Subcutaneous abdominal adipose tissue (tissue), 5 donors: ENCODE results near the gene GNA12.

Source experiments
- H3K27ac ChIP-seq: one replicate; pipeline ENCODE4 v1.7.0; 2013; ENCODE audit warnings: low read depth, mild to moderate bottlenecking, inconsistent platforms, low read length, moderate library complexity
- H3K27me3 ChIP-seq, 5 donors: one replicate each; pipeline ENCODE4 v1.7.0; 2013; ENCODE audit warnings: low read length in 5 of 5, inconsistent platforms in 1 of 5; ENCODE audit not compliant: control insufficient read depth in 5 of 5, insufficient read depth in 4 of 5
- H3K36me3 ChIP-seq, 5 donors: one replicate each; pipeline ENCODE4 v1.7.0; 2013; ENCODE audit warnings: low read length in 5 of 5; ENCODE audit not compliant: control insufficient read depth in 5 of 5, insufficient read depth in 5 of 5
- H3K4me1 ChIP-seq, 5 donors: one replicate each; pipeline ENCODE4 v1.7.0; 2013; ENCODE audit warnings: low read length in 5 of 5, mild to moderate bottlenecking in 3 of 5, moderate library complexity in 1 of 5; ENCODE audit not compliant: control insufficient read depth in 5 of 5, insufficient read depth in 5 of 5
- H3K4me3 ChIP-seq, 5 donors: one replicate each; pipeline ENCODE4 v1.7.0; 2013; ENCODE audit warnings: low read length in 5 of 5, low read depth in 1 of 5
- H3K9ac ChIP-seq, 5 donors: one replicate each; pipeline ENCODE4 v1.7.0; 2013; ENCODE audit warnings: low read length in 5 of 5, mild to moderate bottlenecking in 4 of 5, moderate library complexity in 3 of 5
- H3K9me3 ChIP-seq, 5 donors: one replicate each; pipeline ENCODE4 v1.7.0; 2013; ENCODE audit warnings: low read length in 5 of 5; ENCODE audit not compliant: control insufficient read depth in 5 of 5
- donor health status: healthy.
- donor health status: healthy.
- donor health status: healthy.
- donor health status: healthy.
- donor health status: healthy.

GNA12 gene

DNA sequence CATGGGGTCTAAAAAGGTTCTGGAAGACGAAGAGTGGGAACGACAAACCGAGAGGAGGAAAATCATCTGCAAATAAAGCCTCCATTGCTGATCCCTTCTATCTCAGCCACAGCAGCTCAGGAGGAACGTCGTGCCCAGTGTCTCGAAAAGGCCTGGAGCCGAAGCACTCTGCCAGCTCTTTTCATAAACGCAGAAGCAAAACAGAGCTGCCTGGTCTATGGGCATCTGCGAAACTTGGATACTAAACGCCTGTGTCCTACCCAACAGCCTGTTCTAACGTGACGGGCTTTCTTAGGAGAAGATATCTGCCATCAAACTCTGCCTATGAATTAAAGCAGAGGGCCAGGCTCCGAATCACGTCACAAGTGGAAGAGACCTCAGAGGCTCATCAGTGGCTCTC, 68.7 kb downstream of the GNA12 start:
- H3K9ac ChIP-seq = no peak overlapping the region
- H3K27me3 ChIP-seq = no peaks in the 10 kb centered on the region
- peaks cover 0 to 23% (median 16%) of the 10 kb centered on the region in 5 donors for H3K4me1 ChIP-seq
- no peak overlapping the region for H3K4me3 ChIP-seq
- no peaks in the 10 kb centered on the region for H3K9me3 ChIP-seq
- peaks cover 0 to 8% (median 6%) of the 10 kb centered on the region in 5 donors for H3K36me3 ChIP-seq
- H3K27ac ChIP-seq = no peak overlapping the region

- Histone ChIP-seq H3K4me1 (peaks cover 0 to 23% (median 16%) of the 10 kb centered on the region in 5 donors), H3K4me3 (no peak overlapping the region), H3K27me3 (no peaks in the 10 kb centered on the region), H3K9me3 (no peaks in the 10 kb centered on the region), H3K36me3 (peaks cover 0 to 7% (median 6%) of the 10 kb centered on the region in 5 donors), H3K9ac (no peak overlapping the region), H3K27ac (no peak overlapping the region)
These were observed 69.2 kb downstream of the GNA12 start for GRCh38 chr7:2774935-2775334.

- H3K36me3 ChIP-seq = peaks cover 0 to 7% (median 6%) of the 10 kb centered on the region in 5 donors
- H3K4me1 ChIP-seq = peaks cover 0 to 23% (median 16%) of the 10 kb centered on the region in 5 donors
- no peak overlapping the region for H3K9ac ChIP-seq
- H3K27me3 ChIP-seq = no peaks in the 10 kb centered on the region
- H3K27ac ChIP-seq = no peak overlapping the region
- no peaks in the 10 kb centered on the region for H3K9me3 ChIP-seq
- H3K4me3 ChIP-seq = no peak overlapping the region
These were observed 69.8 kb downstream of the GNA12 start for GRCh38 chr7:2774280-2774679.

- H3K4me3 ChIP-seq = no peak overlapping the region
- H3K27ac ChIP-seq = no peak overlapping the region
- no peak overlapping the region for H3K9ac ChIP-seq
- H3K27me3 ChIP-seq = no peaks in the 10 kb centered on the region
- H3K36me3 ChIP-seq = peaks cover 0 to 7% (median 6%) of the 10 kb centered on the region in 5 donors
- peaks cover 0 to 23% (median 16%) of the 10 kb centered on the region in 5 donors for H3K4me1 ChIP-seq
- no peaks in the 10 kb centered on the region for H3K9me3 ChIP-seq
These were observed 70.5 kb downstream of the GNA12 start for GRCh38 chr7:2773608-2774007.

GRCh38 chr7:2771274-2771731, 72.8 kb downstream of the GNA12 start:
- Histone ChIP-seq H3K9me3 (no peaks in the 10 kb centered on the region), H3K4me3 (no peak overlapping the region), H3K27me3 (no peaks in the 10 kb centered on the region), H3K36me3 (peaks cover 0 to 7% (median 5%) of the 10 kb centered on the region in 5 donors), H3K27ac (no peak overlapping the region), H3K9ac (no peak overlapping the region), H3K4me1 (peaks cover 0 to 3% (median 0%) of the 10 kb centered on the region in 5 donors)

DNA sequence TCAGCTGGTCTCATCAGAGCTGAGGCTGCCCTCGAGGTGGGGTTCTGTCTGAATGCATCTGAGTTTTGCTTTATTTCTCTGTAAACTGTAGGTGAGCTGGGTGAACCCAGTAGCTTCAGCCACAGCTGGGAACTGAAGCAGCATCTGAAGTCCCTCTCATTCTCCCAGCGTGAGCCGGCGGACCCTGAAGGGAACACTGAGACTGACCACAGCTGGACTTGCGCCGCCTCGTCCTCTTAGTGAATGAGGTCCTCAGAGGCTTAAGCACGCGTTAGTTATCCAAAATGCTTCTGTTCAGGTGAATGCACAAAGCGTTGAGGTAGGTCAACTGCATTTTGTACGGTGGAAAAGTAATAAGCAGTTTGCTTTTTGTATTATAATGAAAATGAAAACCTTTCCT, 79.5 kb downstream of the GNA12 start:
- Histone ChIP-seq H3K9me3 (no peaks in the 10 kb centered on the region), H3K27me3 (no peaks in the 10 kb centered on the region), H3K4me1 (peaks cover 13 to 43% (median 42%) of the 10 kb centered on the region in 5 donors), H3K4me3 (no peak overlapping the region), H3K36me3 (no peaks in the 10 kb centered on the region), H3K9ac (peak overlapping the region in 1 of 5 donors; percentile 7), H3K27ac (no peak overlapping the region)

DNA sequence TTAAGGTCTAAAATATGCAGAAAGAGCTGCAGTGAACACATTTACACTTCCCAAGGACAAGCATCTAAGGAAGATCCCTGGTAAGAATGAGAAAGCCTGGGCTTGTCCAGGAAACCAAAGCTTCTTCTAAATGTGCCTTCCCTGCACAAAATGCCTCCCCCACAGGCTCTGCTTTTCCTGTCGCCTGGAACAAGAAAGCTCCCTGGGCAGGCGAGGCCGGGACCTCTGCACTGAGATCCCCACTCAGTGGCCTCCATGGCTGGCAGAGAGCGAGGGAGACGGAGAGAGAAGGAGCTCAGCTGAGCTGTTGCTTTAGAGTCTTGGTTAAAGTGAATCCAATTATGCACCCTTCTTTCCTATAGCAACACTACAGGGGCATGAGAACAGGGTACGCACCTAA, 80.5 kb downstream of the GNA12 start:
- Histone ChIP-seq H3K9ac (peak overlapping the region in 4 of 5 donors; percentile 18 to 77 (median 66)), H3K4me3 (peak overlapping the region in 4 of 5 donors; percentile 47 to 56 (median 52))

DNA sequence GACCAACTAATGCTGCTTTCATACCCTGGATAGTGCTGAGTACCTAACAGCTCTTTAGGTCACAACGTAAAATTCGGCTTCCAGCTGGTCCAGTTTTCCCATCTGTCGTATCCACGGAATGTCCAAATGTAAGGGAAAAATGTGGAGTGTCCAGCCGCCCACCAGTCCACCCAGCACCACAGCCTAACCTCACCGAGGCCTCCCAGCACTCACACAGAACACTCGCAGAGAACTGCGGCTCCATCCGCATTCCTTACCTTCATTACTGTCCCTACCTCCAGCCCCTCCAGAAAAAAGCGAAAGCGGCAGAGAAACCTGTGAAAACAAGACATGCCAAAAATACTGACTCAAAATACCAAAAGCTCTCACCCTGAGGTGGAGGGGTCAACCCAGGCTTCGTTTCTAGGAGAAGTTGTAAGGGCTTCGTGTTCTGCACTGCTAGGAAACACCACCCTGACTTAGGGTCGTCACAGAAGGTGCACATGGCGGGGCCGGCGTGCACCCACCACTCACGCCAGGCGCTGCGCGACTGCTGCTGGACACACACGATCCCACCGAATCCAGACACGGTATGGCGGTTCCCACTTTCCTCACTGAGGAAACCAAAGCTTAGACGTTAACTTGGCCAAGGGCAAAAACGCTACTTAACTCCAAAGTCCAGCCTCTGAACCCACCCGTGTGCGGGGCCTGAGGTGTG, 82.2 kb downstream of the GNA12 start:
- H3K36me3 ChIP-seq = no peaks in the 10 kb centered on the region
- no peaks in the 10 kb centered on the region for H3K27me3 ChIP-seq
- H3K4me1 ChIP-seq = peaks cover 17 to 66% (median 65%) of the 10 kb centered on the region in 5 donors
- H3K4me3 ChIP-seq = peak overlapping the region in 2 of 5 donors; percentile 46 to 56
- H3K9me3 ChIP-seq = no peaks in the 10 kb centered on the region
- H3K9ac ChIP-seq = peak overlapping the region in 2 of 5 donors; percentile 46 to 77
- peak overlapping the region; percentile 91 for H3K27ac ChIP-seq

More for the DNA sequence above, 80.5 kb downstream of the GNA12 start:
- peak overlapping the region; percentile 91 for H3K27ac ChIP-seq
- peaks cover 13 to 50% (median 49%) of the 10 kb centered on the region in 5 donors for H3K4me1 ChIP-seq
- no peaks in the 10 kb centered on the region for H3K36me3 ChIP-seq
- H3K9me3 ChIP-seq = no peaks in the 10 kb centered on the region
- H3K27me3 ChIP-seq = no peaks in the 10 kb centered on the region

GRCh38 chr7:2761131-2761624, 82.9 kb downstream of the GNA12 start:
- peaks cover 17 to 69% (median 65%) of the 10 kb centered on the region in 5 donors for H3K4me1 ChIP-seq
- H3K27me3 ChIP-seq = no peaks in the 10 kb centered on the region
- no peak overlapping the region for H3K9ac ChIP-seq
- H3K4me3 ChIP-seq = no peak overlapping the region
- peak overlapping the region; percentile 56 for H3K27ac ChIP-seq
- no peaks in the 10 kb centered on the region for H3K9me3 ChIP-seq
- no peaks in the 10 kb centered on the region for H3K36me3 ChIP-seq

- Histone ChIP-seq H3K4me1 (peaks cover 17 to 69% (median 65%) of the 10 kb centered on the region in 5 donors), H3K36me3 (no peaks in the 10 kb centered on the region), H3K9me3 (no peaks in the 10 kb centered on the region), H3K27ac (peak overlapping the region; percentile 56), H3K4me3 (peak overlapping the region in 2 of 5 donors; percentile 25 to 31), H3K27me3 (no peaks in the 10 kb centered on the region), H3K9ac (no peak overlapping the region)
These were observed 83.8 kb downstream of the GNA12 start for GRCh38 chr7:2760098-2760889.
